SKM-1 treated with dmso at 0.1 percent for 144 hours (cell line): Measurements from ENCODE around the gene SHROOM2.
"Not testable (repeated sequence)": the region's sequence is repeated elsewhere in the genome, so short reads cannot be mapped to it uniquely, and the experiment has no call there.

Experiments used
- DNase-seq: peaks from one replicate; lab custom pipeline; 2025; ENCODE audit not compliant: unreplicated experiment; lab: John Stamatoyannopoulos, UW

The SHROOM2 gene

DNA sequence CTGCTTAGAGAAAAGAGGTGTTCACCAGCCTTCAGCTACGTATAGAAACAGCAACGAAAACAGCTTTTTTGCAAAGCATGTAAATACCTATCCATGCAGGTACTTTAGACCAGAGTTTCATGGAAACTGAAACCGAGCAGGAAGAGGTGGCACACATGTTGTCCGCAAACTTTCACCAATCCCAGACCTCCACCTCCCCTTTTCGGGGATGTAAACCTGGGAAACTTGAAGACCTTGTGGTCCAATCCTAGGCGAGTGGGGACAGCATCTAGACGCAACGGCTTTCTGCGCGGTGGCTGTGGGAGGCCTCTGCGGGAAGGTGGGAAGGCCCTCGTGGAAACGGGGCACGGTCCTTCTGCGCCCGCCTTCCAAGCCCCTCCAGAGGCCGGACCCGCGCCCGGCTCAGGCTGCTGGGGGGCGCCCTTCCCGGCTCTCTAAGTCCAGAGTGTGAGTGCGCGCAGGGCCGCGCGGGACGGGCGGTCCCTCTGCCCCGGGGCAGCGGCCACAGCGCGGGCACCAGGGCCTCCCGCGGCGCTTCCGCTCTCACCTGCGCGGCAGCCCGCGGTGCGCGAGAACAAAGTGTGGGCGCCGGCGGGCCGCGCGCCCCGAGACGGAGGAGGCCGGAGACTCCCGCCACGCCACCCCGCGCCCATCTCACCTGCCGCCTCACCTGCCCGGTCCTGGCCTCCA, 830 bp upstream of the SHROOM2 start:
- no peak for DNase-seq

DNA sequence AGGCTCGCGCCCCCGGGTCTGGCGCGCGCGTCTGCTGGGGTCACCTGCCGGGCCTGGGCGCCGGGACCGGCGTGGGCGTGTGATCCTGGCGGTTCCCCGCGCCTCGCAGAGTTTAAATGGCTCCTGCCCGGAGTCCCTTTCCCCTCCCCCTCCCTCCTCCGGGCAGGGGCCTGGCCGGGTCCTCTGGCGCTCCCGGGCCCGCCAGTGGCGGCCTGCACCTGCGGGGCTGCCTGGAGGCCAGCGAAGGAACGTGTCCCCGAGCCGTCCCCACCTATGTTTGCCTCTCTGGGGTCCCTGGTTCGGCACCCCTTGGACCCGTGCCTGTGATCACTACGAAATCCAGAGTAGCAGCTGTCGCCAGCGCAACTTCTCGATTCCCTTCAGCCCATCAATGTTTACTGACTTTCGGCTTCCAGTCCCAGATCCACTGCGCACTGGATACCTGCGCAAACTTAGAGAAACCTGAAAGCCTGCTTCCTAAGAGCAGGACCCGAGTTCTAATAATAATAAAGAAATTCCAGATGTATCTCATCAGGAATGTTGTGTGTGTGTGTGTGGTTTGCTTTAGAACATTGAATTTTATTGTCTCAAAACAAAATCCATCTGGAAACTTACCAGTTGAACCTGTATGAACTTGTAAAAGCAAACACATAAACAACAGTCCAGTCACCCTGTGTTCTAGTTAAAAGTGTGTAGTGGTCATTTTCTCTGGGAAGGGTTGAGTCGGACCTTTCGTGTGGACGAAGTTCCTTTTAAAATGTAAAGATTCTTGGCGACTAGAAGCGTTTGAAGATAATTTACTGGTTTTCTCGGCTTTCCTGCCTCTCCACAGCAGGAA, 788 bp downstream of the SHROOM2 start:
- DNase-seq, result no peak

DNA sequence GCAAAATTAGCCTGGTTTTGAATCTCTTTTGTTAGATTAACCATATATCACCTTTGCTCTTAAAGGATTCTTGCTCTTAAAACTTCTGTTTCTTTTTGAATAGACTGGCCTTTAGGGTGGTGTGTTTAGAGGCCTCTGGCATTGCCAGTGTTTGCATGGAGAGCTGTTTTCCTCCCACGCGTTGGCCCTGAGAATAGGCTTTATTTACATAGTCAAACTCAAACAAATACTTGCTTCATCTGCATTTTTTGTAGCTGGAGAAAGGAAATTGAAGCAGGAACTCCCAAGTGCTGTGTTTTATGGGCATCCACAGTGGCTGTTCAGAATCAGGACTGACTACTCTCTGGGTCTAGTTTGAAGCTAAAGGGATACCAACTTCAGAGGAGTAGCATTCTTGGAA, 2.7 kb downstream of the SHROOM2 start:
- no peak for DNase-seq

DNA sequence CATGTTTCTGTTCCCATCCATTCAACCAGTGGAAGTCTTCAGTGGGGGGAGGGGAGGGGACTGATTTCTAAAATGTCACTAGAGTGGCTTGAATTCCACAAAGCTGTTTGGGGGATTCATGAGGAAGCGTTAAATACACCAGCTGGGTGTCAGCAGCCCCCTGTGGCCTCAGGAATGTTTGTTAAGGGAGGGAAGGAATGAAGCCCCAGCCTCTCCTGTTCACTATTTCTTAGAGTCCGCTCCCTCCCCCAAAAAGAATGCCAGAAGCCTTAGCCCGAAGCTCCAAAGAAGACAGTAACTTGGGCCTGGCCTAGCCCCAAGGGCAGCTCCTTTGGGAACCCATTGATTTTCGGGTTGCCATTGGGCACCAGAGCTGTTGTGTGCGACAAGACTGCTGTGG, 3.3 kb downstream of the SHROOM2 start:
- DNase-seq, result no peak

DNA sequence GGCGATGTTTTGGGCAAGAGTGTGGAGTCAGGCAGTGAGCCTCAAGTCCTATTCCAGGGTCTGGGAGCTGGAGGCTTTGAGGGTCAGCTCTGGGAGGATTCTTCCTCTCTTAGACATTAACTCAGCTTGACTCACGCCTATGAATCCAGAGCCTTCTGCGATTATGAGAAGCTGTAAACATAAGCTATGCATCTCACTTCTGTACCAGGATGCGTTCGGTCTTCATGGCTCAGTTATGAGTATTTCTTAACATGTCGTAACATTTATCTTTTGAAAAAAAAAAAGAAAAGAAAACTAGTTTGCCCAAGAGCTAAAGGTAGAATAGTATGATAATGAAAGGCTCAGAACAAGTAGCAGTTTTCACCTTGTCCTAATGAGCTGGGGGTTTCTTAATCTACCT, 4.6 kb downstream of the SHROOM2 start:
- DNase-seq, result no peak

DNA sequence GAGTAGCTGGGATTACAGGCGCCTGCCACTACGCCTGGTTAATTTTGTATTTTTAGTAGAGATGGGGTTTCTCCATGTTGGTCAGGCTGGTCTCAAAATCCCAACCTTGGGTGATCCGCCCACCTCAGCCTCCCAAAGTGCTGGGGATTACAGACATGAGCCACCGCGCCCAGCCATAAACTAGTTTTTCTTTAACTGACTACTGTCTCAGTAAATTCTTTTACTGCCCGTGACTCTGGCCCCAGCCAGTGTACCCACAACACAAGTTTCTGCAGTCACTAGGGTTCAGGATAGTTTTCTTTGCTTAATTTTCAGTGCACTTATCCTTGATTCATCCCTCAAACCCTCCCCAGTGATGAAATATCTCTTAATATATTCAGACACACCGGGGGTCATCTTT, 8.3 kb downstream of the SHROOM2 start:
- DNase-seq, result no peak

DNA sequence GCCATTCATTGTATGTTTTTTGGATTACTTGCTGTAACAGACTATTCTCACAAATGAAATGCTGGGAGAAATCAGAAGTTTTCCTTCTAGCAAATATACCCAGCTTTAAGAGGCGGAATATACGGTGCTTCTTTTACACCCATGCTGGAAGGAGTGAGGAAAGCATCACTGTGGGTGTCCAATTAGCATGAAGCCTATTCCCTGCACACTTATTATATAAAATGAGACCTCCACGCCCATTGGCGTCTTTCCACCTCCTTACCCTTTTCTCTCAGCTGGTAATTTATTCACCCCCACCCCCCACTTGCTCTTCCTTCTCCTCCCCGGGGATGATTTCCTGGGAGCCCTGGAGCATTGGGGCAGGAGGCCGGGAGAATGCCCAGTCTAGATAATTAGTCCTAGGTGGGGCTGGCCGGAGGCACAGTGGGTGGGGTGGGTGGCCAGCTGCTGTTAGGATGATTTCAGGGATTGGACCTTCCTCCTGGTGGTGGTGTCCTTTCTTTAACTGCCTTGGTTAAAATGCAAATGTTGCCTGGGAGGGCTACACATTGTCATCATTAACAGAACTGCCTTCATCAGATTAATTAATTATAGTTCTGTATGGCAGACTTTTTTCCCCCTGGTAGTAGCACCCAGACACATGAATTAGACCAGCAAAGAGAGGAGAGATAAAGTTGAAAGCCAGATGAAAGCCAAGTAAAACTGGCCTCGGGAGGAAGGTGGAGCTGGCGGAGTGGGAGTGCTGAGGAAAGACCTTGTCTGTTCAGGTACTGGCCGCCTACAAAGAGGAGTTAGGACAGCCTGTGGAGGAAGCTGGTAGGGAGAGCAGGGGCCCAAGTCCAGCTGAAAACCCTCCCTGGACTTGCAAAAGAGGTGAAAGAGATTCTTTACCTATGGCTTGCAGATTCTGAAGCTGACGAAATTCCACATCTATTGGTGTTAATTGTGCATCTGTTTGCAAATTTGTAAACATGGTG, 11.4 kb downstream of the SHROOM2 start:
- no peak for DNase-seq

DNA sequence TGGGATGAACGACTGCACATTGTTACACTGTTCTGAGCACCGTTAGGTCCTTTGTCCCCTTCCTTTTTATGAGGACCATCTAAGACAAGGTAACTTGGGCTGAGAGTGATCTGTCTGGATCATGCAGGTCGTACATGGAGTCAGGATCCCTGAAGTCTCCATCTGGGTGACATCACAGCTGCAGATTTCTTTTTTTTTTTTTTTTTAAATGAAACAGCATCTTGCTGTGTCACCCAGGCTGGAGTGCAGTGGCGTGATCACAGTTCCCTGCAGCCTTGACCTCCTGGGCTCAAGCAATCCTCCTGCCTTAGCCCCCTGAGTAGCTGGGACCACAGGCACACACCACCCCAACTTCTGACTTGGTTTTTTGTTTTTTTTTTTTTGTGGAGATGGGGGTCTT, 16.5 kb downstream of the SHROOM2 start:
- no peak for DNase-seq

DNA sequence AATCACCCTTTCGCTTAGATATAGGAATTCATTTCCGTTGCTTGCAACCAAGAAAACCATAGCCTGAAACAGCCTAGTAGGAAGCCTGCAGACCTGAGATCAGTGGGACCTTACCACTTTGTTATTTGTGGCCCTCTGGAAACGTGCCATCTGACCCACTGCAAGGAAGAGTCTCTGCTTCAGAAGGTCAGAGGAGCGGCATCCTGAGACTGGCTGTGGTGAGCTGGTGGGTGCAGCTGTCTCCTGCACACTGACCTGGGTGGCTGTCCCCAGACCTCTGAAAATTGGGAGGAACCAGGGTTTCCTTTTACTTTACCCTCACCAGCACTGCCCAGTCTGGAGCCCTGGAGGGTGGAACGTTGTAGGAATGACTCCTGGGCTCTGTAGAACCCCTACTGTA, 18.2 kb downstream of the SHROOM2 start:
- DNase-seq, result no peak

DNA sequence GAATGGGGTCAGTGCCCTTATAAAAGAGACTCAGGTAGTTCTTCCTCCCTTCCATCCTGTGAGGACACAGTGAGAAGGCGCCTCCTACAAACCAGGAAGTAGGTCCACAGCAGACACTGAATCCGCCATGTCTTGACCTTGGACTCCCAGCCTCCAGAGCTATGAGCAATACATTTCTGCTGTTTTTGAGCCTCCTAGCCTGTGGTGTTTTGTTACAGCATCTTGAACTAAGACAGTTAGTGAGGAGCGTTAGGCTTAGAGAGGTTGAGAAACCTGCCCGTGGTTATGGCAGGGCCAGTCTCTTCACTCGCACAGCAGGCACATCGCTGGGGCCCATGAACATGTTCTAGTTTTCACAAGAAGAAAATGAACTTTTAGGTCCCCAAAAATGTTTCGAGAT, 19.7 kb downstream of the SHROOM2 start:
- DNase-seq, result no peak

DNA sequence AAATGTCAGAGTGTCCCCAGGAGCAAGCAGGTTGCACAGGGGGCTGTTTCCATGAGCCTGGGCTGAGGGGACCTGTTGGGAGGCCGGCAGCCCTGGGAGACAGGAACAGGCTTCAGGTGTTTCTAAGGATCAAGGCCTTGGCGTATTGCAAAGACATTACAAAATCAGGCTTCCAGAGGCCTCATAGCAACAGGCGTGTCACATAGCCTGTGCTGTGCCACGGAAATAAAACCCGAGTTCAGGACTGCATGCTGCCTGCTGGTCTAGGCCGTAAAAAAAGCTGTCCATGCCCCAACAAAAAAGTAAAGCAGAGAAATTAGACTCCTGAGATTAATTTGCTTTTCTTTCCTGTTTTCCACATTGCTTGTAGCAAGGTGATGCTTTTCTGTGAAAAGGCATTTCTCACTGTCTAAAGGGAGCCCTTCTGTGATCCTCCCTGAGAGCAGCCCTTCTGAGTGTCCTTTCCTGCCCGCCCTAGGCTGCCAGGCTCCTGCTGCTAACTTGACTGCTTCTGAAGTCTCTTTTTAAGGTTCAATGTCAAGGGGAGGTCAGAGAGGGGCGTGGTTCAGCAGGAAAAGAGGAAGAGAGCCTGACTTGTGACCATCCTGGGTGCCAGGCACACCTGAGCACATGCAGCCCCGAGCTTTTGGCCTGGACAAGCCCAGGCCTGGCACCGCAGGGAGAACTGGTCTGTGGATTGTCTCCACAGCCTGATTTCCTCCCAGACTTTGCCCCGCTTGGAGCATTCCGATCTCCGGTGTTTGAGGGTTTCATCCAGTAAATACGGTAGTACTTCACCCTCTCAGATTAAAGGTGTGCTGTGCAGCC, 21.3 kb downstream of the SHROOM2 start:
- no peak for DNase-seq

DNA sequence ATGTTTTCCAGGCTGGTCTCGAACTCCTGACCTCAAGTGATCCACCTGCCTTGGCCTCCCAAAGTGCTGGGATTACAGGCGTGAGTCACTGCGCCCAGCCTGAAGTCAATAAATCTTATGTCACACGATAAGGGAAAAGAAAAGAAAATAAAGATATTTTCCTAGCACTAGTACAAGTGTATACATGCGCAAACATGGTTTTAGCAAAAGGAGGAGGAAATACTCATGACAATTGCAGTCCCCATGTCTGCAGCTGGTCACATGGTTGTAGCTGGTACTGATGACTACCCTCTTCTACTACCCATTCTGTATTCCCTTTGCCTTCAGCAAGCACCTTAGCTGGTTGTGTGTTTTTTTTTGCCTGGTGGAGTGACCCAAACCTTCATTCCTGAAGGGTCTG, 23.6 kb downstream of the SHROOM2 start:
- not testable (repeated sequence) for DNase-seq

DNA sequence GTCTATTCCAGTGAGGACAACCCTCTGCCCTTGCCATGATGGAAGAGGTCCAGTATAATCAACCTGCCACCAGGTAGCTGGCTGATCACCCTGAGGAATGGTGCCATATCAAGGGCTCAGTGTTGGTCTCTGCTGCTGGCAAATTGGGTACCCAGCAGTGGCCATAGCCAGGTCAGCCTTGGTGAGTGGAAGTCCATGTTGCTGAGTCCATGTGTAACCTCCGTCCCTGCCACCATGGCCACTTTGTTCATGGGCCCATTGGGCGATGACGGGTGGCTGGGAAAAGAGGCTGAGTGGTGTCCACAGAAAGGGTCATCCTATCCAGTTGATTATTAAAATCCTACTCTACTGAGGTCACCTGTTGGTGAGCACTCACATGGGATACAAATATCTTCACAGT, 24.9 kb downstream of the SHROOM2 start:
- DNase-seq, result not testable (repeated sequence)

DNA sequence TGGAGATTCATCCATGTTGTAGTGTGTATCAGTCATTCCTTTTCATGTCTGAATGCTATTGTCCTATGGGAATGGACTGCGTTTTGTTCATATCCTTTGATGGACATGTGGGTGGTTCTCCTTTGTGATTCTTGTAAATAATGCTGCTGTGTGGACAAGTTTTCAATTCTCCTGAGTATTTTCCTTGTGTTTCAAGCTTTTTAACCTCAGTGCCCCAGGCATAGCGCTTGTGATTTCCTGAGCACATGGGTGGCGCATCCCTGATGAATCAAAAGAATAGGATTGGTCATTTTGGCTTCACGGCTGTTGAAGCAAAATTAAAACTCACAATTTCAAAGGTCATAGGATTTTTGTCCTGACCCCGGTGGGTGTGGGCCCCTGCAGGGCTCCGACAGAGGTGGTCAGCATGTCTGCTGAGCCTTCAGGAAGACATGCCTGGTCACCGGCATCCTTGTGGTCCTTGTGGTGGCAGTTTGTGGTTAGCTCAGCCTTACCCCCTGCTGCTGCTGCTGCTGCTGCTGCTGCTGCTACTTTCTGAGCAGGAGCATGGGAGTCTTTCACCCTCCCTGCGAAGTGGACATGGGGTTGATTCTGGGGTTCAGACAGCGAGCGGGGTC, 30.0 kb downstream of the SHROOM2 start:
- DNase-seq, result no peak

DNA sequence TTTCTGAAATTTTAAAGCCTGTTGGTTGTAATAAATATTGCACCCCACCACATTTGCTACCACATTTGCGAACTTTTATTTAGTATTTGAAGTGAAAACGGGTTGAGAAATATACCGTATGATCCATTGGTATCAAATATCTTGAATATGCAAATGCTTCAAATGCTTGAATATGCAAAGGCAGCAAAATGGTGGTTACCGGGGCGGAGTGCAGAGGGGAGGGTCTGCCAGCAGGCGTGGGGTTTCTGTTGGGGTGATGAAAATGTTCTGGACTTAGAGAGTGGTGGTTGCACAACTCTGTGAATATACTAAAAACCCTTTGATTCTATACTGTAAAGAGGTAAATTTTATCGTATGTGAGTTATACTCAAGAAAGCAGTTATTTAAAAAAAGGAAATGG, 35.3 kb downstream of the SHROOM2 start:
- DNase-seq, result no peak

DNA sequence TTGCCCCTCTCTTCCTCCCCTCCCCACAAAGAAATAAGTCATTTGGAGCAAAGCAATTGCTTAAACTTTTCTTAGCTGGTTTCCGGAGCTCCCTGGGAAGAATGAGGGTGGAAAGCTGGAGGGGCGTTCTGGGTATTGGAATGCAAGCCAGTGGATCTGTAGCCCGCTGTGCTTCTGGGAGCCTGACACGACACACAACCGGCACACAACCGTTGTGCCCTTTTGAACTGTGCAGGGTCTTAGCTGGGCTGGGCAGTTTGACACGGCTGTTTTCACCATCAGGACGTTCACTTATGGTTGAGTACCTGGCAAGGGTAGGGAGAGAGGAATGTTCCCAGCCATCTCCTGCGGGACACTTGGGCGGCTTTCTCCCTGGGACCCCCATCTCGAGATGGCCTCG, 38.3 kb downstream of the SHROOM2 start:
- DNase-seq, result no peak

DNA sequence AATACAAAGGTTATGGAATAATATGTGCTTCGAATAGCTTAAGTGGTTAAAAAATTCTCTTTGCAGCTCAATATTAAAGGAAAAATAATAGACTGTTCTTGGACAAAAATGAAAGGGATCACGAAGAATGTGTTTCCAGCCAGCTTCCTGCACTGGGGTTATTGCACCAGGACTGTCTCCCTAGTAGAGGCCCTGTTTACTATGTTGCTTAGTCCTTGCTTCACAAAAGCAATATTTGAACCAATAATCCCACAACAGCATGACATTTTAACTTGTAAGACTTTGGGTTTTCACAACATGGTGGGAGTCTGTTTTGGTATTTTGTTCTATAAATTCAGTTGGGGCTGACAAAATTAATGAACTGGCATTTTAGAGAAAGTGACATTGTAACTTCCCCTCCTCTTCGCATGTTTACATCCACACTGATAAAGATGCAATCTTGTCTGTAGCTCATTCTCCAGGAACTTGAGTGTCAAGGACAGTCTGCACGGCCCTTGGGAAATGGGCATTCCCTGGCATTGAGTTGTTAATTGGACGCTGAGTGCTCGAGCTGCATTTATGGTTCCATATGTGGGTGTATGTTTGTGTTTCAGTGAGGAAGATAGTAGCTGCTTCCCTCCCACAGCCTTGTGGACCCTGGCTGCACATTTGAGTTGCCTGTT, 39.0 kb downstream of the SHROOM2 start:
- DNase-seq, result no peak

DNA sequence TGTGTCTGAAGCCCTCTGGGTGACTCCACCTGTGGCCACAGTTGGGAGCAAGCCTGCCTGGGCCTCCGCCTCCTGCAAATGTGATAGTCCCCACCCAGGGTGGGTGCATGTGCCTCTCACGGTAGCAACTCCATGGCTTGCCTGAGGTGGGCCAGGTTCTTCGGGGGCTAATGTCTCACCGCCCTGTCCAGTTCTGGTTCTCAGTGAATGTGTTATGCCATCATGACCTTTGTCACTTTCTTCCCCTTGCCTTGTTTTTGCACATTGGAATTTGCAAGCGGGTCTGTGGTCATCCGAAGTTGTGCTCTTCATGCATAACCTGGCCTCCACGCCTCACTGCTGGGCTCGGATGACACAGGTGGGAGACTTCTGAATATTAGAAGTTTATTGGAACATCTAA, 39.7 kb downstream of the SHROOM2 start:
- no peak for DNase-seq
